Activated CD4-positive, alpha-beta T cell treated with anti-CD3 and anti-CD28 coated beads for 36 hours (primary cell): Measurements from ENCODE around the gene LIPH. TPM values are rescaled to one million over a fixed set of nuclear protein-coding genes. Genes with fewer than 3 reads are reported as not detected.
"Not testable (repeated sequence)": the region's sequence is repeated elsewhere in the genome, so short reads cannot be mapped to it uniquely, and the experiment has no call there.

Experiments
- ATAC-seq: fragments of 200-7000 bp; cut with Tn5 transposase; one replicate; pipeline ENCODE4 v1.10.0; 2021; ENCODE audit warnings: mild to moderate bottlenecking, moderate library complexity
- CTCF ChIA-PET: fragments of 350-600 bp; sonication (Branson Sonifier 250); formaldehyde crosslinking; loops from one replicate; lab custom pipeline; 2021; ENCODE audit warnings: antibody characterized with exemption; lab: Charles Lee
- POLR2A ChIA-PET: fragments of 350-600 bp; sonication (Branson Sonifier 250); formaldehyde crosslinking; loops from one replicate; lab custom pipeline; 2021; ENCODE audit warnings: antibody characterized with exemption, inconsistent platforms; lab: Charles Lee
- DNase-seq: peaks from one replicate; pipeline ENCODE4 v3.0.0-alpha.2; 2020
- H3K27ac Mint-ChIP-seq: one replicate; pipeline ENCODE4 v1.8.0; 2021; ENCODE audit warnings: mixed read lengths
- H3K27me3 Mint-ChIP-seq: one replicate; pipeline ENCODE4 v1.8.0; 2021; ENCODE audit warnings: mixed read lengths
- H3K36me3 Mint-ChIP-seq: one replicate; pipeline ENCODE4 v1.8.0; 2021; ENCODE audit warnings: low read depth, mixed read lengths
- H3K4me1 Mint-ChIP-seq: one replicate; pipeline ENCODE4 v1.8.0; 2021; ENCODE audit warnings: mixed read lengths
- H3K4me3 Mint-ChIP-seq: one replicate; pipeline ENCODE4 v1.8.0; 2021; ENCODE audit warnings: mild to moderate bottlenecking, moderate library complexity, mixed read lengths
- H3K9me3 Mint-ChIP-seq: one replicate; pipeline ENCODE4 v1.8.0; 2021; ENCODE audit warnings: low read depth, mixed read lengths
- intact Hi-C, 2 experiments: fragments of 100-400 bp; cut with DNase I in 1 of 2; cut with micrococcal nuclease in 1 of 2; formaldehyde crosslinking; loops; one replicate each; pipeline versions ENCODE4 v1.14.2 to v1.15.1; 2022 to 2024; cut with DNase I, micrococcal nuclease
- total RNA-seq, 2 experiments: library from RNA; stranded (reverse); gene quantifications; one replicate each; pipeline ENCODE4 v1.2.3, GENCODE V29; 2021

Gene LIPH
- total RNA-seq, 2 experiments from 2014 or later, result not detected

GRCh38 chr3:185490241-185490640, 62.1 kb downstream of the LIPH start:
- H3K4me3 Mint-ChIP-seq, result no peak overlapping the region
- H3K36me3 Mint-ChIP-seq, result peaks cover 51% of the 10 kb centered on the region
- intact Hi-C loops, result no loop called here
- ChIA-PET POLR2A (no interaction called here), CTCF (no interaction called here)
- no peak for ATAC-seq
- no peaks in the 10 kb centered on the region for H3K4me1 Mint-ChIP-seq
- H3K27me3 Mint-ChIP-seq, result no peaks in the 10 kb centered on the region
- no peaks in the 10 kb centered on the region for H3K9me3 Mint-ChIP-seq
- no peak overlapping the region for H3K27ac Mint-ChIP-seq
- DNase-seq, result no peak

- intact Hi-C loops, result no loop called here
- POLR2A ChIA-PET, result no interaction called here
- ATAC-seq (no peak), DNase-seq (no peak)
- CTCF ChIA-PET, result interaction anchor here (1.4 kb wide), 1 partner anchor 70 kb away, joined by 5 read pairs; no protein-coding TSS in a partner anchor
- Mint-ChIP-seq H3K4me1 (no peaks in the 10 kb centered on the region), H3K4me3 (no peak overlapping the region), H3K27ac (no peak overlapping the region), H3K36me3 (peaks cover 53% of the 10 kb centered on the region), H3K27me3 (no peaks in the 10 kb centered on the region), H3K9me3 (no peaks in the 10 kb centered on the region)
Observed at GRCh38 chr3:185489462-185489861, 62.9 kb downstream of the LIPH start.

GRCh38 chr3:185488465-185488864, 63.9 kb downstream of the LIPH start:
- CTCF ChIA-PET, result interaction anchor here (1.4 kb wide), 1 partner anchor 71 kb away, joined by 5 read pairs; no protein-coding TSS in a partner anchor
- DNase-seq (no peak), ATAC-seq (no peak)
- POLR2A ChIA-PET, result interaction anchor here (0.6 to 1.3 kb wide), 2 partner anchors 11 to 20 kb away, joined by 3 read pairs; no protein-coding TSS in a partner anchor
- Mint-ChIP-seq H3K36me3 (peaks cover 46% of the 10 kb centered on the region), H3K4me1 (peaks cover 2% of the 10 kb centered on the region), H3K9me3 (no peaks in the 10 kb centered on the region), H3K27ac (no peak overlapping the region), H3K27me3 (no peaks in the 10 kb centered on the region), H3K4me3 (no peak overlapping the region)
- intact Hi-C loops, result no loop called here

GRCh38 chr3:185486394-185486793, 66.0 kb downstream of the LIPH start:
- POLR2A ChIA-PET, result no interaction called here
- Mint-ChIP-seq H3K27ac (no peak overlapping the region), H3K4me3 (no peak overlapping the region), H3K36me3 (peaks cover 55% of the 10 kb centered on the region), H3K9me3 (no peaks in the 10 kb centered on the region), H3K4me1 (peaks cover 6% of the 10 kb centered on the region), H3K27me3 (no peaks in the 10 kb centered on the region)
- no peak for DNase-seq
- ATAC-seq, result no peak
- intact Hi-C loops, result no loop called here
- CTCF ChIA-PET, result interaction anchor here (0.7 kb wide), 1 partner anchor 60 kb away, joined by 3 read pairs; no protein-coding TSS in a partner anchor

GRCh38 chr3:185484296-185484695, 68.1 kb downstream of the LIPH start:
- ChIA-PET POLR2A (no interaction called here), CTCF (interaction anchor here (0.6 to 0.9 kb wide), 2 partner anchors 90 to 158 kb away, joined by 3 read pairs; no protein-coding TSS in a partner anchor)
- H3K27ac Mint-ChIP-seq, result no peak overlapping the region
- H3K27me3 Mint-ChIP-seq, result no peaks in the 10 kb centered on the region
- peaks cover 6% of the 10 kb centered on the region for H3K4me1 Mint-ChIP-seq
- ATAC-seq (no peak), DNase-seq (no peak)
- no peak overlapping the region for H3K4me3 Mint-ChIP-seq
- peaks cover 58% of the 10 kb centered on the region for H3K36me3 Mint-ChIP-seq
- no peaks in the 10 kb centered on the region for H3K9me3 Mint-ChIP-seq
- intact Hi-C loops, result no loop called here

GRCh38 chr3:185479373-185479945, 72.9 kb downstream of the LIPH start:
- intact Hi-C loops, result no loop called here
- DNase-seq (no peak), ATAC-seq (no peak)
- CTCF ChIA-PET, result interaction anchor here (0.7 kb wide), 1 partner anchor 43 kb away, joined by 3 read pairs; no protein-coding TSS in a partner anchor
- peaks cover 6% of the 10 kb centered on the region for H3K4me1 Mint-ChIP-seq
- H3K4me3 Mint-ChIP-seq, result no peak overlapping the region
- POLR2A ChIA-PET, result no interaction called here
- H3K27ac Mint-ChIP-seq, result no peak overlapping the region
- peaks cover 35% of the 10 kb centered on the region for H3K36me3 Mint-ChIP-seq
- no peaks in the 10 kb centered on the region for H3K27me3 Mint-ChIP-seq
- no peaks in the 10 kb centered on the region for H3K9me3 Mint-ChIP-seq

GRCh38 chr3:185477316-185477715, 75.1 kb downstream of the LIPH start:
- Mint-ChIP-seq H3K4me3 (no peak overlapping the region), H3K9me3 (no peaks in the 10 kb centered on the region), H3K27me3 (no peaks in the 10 kb centered on the region), H3K27ac (no peak overlapping the region), H3K4me1 (no peaks in the 10 kb centered on the region), H3K36me3 (peaks cover 34% of the 10 kb centered on the region)
- ATAC-seq (no peak), DNase-seq (no peak)
- POLR2A ChIA-PET, result no interaction called here
- intact Hi-C loops, result no loop called here
- CTCF ChIA-PET, result interaction anchor here (0.8 kb wide), 1 partner anchor 98 kb away, joined by 4 read pairs; no protein-coding TSS in a partner anchor

- H3K4me1 Mint-ChIP-seq, H3K27me3 Mint-ChIP-seq, intact Hi-C loops, CTCF ChIA-PET, POLR2A ChIA-PET, H3K27ac Mint-ChIP-seq, H3K9me3 Mint-ChIP-seq, DNase-seq, H3K4me3 Mint-ChIP-seq, ATAC-seq: not testable (repeated sequence)
- peaks cover 18% of the 10 kb centered on the region for H3K36me3 Mint-ChIP-seq
Observed at GRCh38 chr3:185474922-185475321, 77.5 kb downstream of the LIPH start.

GRCh38 chr3:185473290-185473815, 79.0 kb downstream of the LIPH start:
- Mint-ChIP-seq H3K27me3 (no peaks in the 10 kb centered on the region), H3K4me3 (no peak overlapping the region), H3K4me1 (no peaks in the 10 kb centered on the region), H3K36me3 (peaks cover 15% of the 10 kb centered on the region), H3K9me3 (no peaks in the 10 kb centered on the region), H3K27ac (no peak overlapping the region)
- intact Hi-C loops, result no loop called here
- DNase-seq (no peak), ATAC-seq (no peak)
- ChIA-PET POLR2A (no interaction called here), CTCF (no interaction called here)

GRCh38 chr3:185470323-185470722, 82.1 kb downstream of the LIPH start:
- POLR2A ChIA-PET, result no interaction called here
- CTCF ChIA-PET, result interaction anchor here (0.7 to 1.0 kb wide), 2 partner anchors 89 to 103 kb away, joined by 3 read pairs; no protein-coding TSS in a partner anchor
- H3K27ac Mint-ChIP-seq, result no peak overlapping the region
- no peaks in the 10 kb centered on the region for H3K4me1 Mint-ChIP-seq
- DNase-seq (no peak), ATAC-seq (no peak)
- no peak overlapping the region for H3K4me3 Mint-ChIP-seq
- peaks cover 10% of the 10 kb centered on the region for H3K36me3 Mint-ChIP-seq
- H3K27me3 Mint-ChIP-seq, result no peaks in the 10 kb centered on the region
- no peaks in the 10 kb centered on the region for H3K9me3 Mint-ChIP-seq
- intact Hi-C loops, result no loop called here

- peaks cover 10% of the 10 kb centered on the region for H3K36me3 Mint-ChIP-seq
- H3K9me3 Mint-ChIP-seq, result no peaks in the 10 kb centered on the region
- ATAC-seq, result no peak
- intact Hi-C loops, result no loop called here
- CTCF ChIA-PET, result interaction anchor here (0.5 to 1.1 kb wide), 4 partner anchors 11 to 103 kb away, joined by 3 read pairs; no protein-coding TSS in a partner anchor
- POLR2A ChIA-PET, result interaction anchor here (1.2 kb wide), 1 partner anchor 19 kb away, joined by 3 read pairs; no protein-coding TSS in a partner anchor
- H3K27me3 Mint-ChIP-seq, result no peaks in the 10 kb centered on the region
- DNase-seq, result no peak
- no peak overlapping the region for H3K27ac Mint-ChIP-seq
- no peaks in the 10 kb centered on the region for H3K4me1 Mint-ChIP-seq
- no peak overlapping the region for H3K4me3 Mint-ChIP-seq
Observed at GRCh38 chr3:185469542-185469941, 82.8 kb downstream of the LIPH start.

GRCh38 chr3:185466123-185466522, 86.3 kb downstream of the LIPH start:
- POLR2A ChIA-PET, H3K27ac Mint-ChIP-seq, intact Hi-C loops, DNase-seq, H3K27me3 Mint-ChIP-seq, H3K36me3 Mint-ChIP-seq, H3K4me3 Mint-ChIP-seq, H3K9me3 Mint-ChIP-seq, ATAC-seq, H3K4me1 Mint-ChIP-seq: not testable (repeated sequence)
- CTCF ChIA-PET, result interaction anchor here (0.7 kb wide), 1 partner anchor 158 kb away, joined by 4 read pairs; no protein-coding TSS in a partner anchor
